Fibroblast of lung (primary cell): ENCODE data around the gene SNX14.

ENCODE experiments used
- CTCF ChIP-seq, 2 donors: IDR thresholded peaks in 1 of 2; conservative IDR thresholded peaks in 1 of 2; 1 replicate in 1 of 2; 2 replicates in 1 of 2; pipeline ENCODE4 v1.5.1; 2011 to 2012; ENCODE audit warnings: low read length in 2 of 2, control low read depth in 1 of 2, inconsistent platforms in 1 of 2, low read depth in 1 of 2, mild to moderate bottlenecking in 1 of 2
- EZH2 ChIP-seq: IDR thresholded peaks from 2 replicates; pipeline ENCODE4 v1.5.1; 2012; ENCODE audit warnings: low read length, control low read depth, mild to moderate bottlenecking; ENCODE audit errors: missing control alignments

DNA sequence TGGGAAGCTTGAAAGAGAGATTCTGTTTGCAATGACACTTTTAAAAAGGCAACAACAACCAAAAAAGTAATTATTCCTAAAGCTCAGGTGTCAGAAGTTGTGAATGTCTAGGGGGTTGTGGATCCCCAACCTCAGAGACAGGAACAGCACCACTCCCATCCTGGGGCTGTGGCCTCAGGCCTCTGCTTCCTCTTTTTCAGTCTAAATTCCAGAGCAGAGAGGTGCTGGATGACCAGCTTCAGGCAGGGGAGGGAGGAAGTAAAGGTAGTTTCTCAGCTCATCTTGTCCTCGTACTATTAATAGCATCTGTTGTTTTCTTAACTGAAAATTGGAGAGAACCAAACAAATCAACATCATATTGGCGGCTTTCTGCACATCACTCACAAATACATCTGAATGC is 135.5 kb downstream of the SNX14 start:
- TF ChIP-seq CTCF (conservative IDR thresholded peaks at IDR 0.05 in 1 of 2, IDR thresholded peaks at IDR 0.05 in 1 of 2; ENCODE audit: low read depth in 1 of 2, low read length in 2 of 2) (no peak), EZH2 (no peak)
